ENCODE measurements around the gene THOC1.

GRCh38 chr18:213966-214365 is 53.9 kb downstream of the THOC1 start:
- no peak for TF ChIP-seq CTCF (IDR thresholded peaks at IDR 0.05)
- TF ChIP-seq EP300 (IDR thresholded peaks at IDR 0.05): no peak
- no peak for TF ChIP-seq POLR2A (IDR thresholded peaks at IDR 0.05)
- TF ChIP-seq POLR2AphosphoS5 (IDR thresholded peaks at IDR 0.05): no peak
